Measurements from ENCODE around the gene DOCK3. TPM values are rescaled to one million over a fixed set of nuclear protein-coding genes. Genes with fewer than 3 reads are reported as not detected.

Gene DOCK3
- total RNA-seq, 3 donors from 2014 or later (not counting 1 experiment from before 2014, with no cell fraction given) = 1.4 to 2.4 (median 1.7) TPM

DNA sequence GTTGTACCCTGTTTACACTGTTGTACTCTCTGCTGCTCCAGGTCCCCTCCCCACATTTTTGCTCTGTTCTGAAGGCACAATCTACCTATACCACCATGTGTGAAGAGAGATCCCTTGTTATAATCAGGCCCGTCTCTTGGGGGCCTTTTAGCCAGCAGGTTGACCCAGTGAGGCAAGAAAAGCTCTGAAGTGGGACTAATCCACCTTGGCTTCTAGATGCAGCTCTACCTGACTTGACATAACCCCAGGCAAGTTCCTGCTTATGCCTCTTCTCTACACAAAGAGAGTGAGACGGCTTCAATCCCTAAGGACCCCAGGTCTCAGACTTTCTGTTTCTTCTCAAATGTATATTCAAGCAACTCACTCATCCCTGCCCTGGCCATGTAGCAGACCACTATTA, 653.5 kb downstream of the DOCK3 start:
- Histone ChIP-seq H3K27ac (ENCODE audit: low read length) (no peak overlapping the region), H3K36me3 (ENCODE audit: control insufficient read depth, insufficient read depth, low read length) (no peaks in the 10 kb centered on the region), H3K27me3 (ENCODE audit: control insufficient read depth, insufficient read depth, low read length) (no peaks in the 10 kb centered on the region), H3K9me3 (ENCODE audit: control insufficient read depth, insufficient read depth, low read length) (no peaks in the 10 kb centered on the region), H3K4me3 (ENCODE audit: low read length) (no peak overlapping the region), H3K4me1 (ENCODE audit: control insufficient read depth, insufficient read depth, low read length) (no peaks in the 10 kb centered on the region)
- peaks cover 3 to 7% of the 10 kb centered on the region in 2 donors for H3K27me3 Mint-ChIP-seq (ENCODE audit: low read depth in 2 of 2)
- H3K9me3 Mint-ChIP-seq = no peaks in the 10 kb centered on the region
- ATAC-seq = no peak
- DNase-seq = no peak
- no peaks in the 10 kb centered on the region for H3K4me1 Mint-ChIP-seq
- H3K27ac Mint-ChIP-seq = no peak overlapping the region
- H3K4me3 Mint-ChIP-seq = no peak overlapping the region
- intact Hi-C loops (cut with micrococcal nuclease) = no loop called here
- no peak for TF ChIP-seq CTCF (IDR thresholded peaks at IDR 0.05)
- WGBS (ENCODE audit: insufficient coverage) = 95% methylated on average over 2 of the region's 2 CpGs
- no peaks in the 10 kb centered on the region for H3K36me3 Mint-ChIP-seq

DNA sequence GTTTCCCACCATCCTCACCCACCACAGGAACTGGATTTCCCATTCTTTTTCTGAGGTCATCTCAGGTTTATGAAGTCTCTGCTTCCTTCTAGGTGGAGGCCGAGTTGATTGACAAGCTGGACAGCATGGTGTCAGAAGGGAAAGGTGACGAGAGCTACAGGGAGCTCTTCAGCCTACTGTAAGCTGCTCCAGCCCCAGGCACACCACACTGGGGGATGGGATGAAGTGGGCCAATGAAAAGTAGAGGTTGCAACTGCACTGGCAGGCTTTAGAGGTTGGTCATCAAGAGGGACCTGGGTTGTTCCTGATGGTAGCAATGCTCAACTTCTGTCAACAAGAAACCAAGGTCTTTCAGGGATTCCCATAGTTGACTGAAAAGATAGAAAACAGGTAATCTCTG, 655.3 kb downstream of the DOCK3 start:
- H3K4me1 ChIP-seq (ENCODE audit: control insufficient read depth, insufficient read depth, low read length) = no peaks in the 10 kb centered on the region
- ATAC-seq = no peak
- H3K27ac Mint-ChIP-seq = no peak overlapping the region
- no peaks in the 10 kb centered on the region for H3K27me3 ChIP-seq (ENCODE audit: control insufficient read depth, insufficient read depth, low read length)
- no peaks in the 10 kb centered on the region for H3K9me3 Mint-ChIP-seq
- intact Hi-C loops (cut with micrococcal nuclease) = no loop called here
- H3K4me3 ChIP-seq (ENCODE audit: low read length) = no peak overlapping the region
- H3K27me3 Mint-ChIP-seq (ENCODE audit: low read depth in 2 of 2) = no peaks in the 10 kb centered on the region
- no peaks in the 10 kb centered on the region for H3K36me3 Mint-ChIP-seq
- TF ChIP-seq CTCF (IDR thresholded peaks at IDR 0.05) = no peak
- H3K9me3 ChIP-seq (ENCODE audit: control insufficient read depth, insufficient read depth, low read length) = no peaks in the 10 kb centered on the region
- H3K27ac ChIP-seq (ENCODE audit: low read length) = no peak overlapping the region
- H3K4me1 Mint-ChIP-seq = no peaks in the 10 kb centered on the region
- H3K36me3 ChIP-seq (ENCODE audit: control insufficient read depth, insufficient read depth, low read length) = no peaks in the 10 kb centered on the region
- no peak overlapping the region for H3K4me3 Mint-ChIP-seq
- 96% methylated on average over 2 of the region's 2 CpGs for WGBS (ENCODE audit: insufficient coverage)
- DNase-seq = no peak

DNA sequence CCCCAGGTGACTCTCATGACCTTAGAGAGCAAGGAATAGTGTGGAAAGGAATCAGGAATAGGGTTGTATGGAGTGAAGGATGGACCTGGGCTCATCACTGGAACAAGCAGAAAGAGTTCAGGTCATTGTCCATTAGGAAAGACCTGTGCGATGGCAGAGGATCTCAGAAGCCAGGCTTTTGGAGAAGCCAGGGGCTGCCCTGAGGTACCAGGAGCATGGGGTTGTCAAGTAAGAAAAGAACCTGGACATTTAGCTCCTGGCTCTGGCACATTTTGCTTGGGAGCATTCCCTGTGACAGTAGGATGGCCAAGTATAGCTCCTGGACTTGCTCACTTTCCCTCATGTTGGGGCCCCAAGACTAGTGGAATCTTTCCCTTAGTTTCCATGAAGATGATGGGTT, 657.4 kb downstream of the DOCK3 start:
- 100% methylated on average over 1 of the region's 1 CpG for WGBS (ENCODE audit: insufficient coverage)
- Mint-ChIP-seq H3K9me3 (no peaks in the 10 kb centered on the region), H3K27me3 (ENCODE audit: low read depth in 2 of 2) (no peaks in the 10 kb centered on the region), H3K36me3 (no peaks in the 10 kb centered on the region), H3K27ac (no peak overlapping the region), H3K4me1 (no peaks in the 10 kb centered on the region), H3K4me3 (no peak overlapping the region)
- Histone ChIP-seq H3K4me3 (ENCODE audit: low read length) (no peak overlapping the region), H3K4me1 (ENCODE audit: control insufficient read depth, insufficient read depth, low read length) (no peaks in the 10 kb centered on the region), H3K9me3 (ENCODE audit: control insufficient read depth, insufficient read depth, low read length) (no peaks in the 10 kb centered on the region), H3K27me3 (ENCODE audit: control insufficient read depth, insufficient read depth, low read length) (no peaks in the 10 kb centered on the region), H3K27ac (ENCODE audit: low read length) (no peak overlapping the region), H3K36me3 (ENCODE audit: control insufficient read depth, insufficient read depth, low read length) (no peaks in the 10 kb centered on the region)
- TF ChIP-seq CTCF (IDR thresholded peaks at IDR 0.05) = no peak
- ATAC-seq (no peak), DNase-seq (no peak)
- intact Hi-C loops (cut with micrococcal nuclease) = no loop called here

GRCh38 chr3:51333021-51333420, 658.3 kb downstream of the DOCK3 start:
- intact Hi-C loops (cut with micrococcal nuclease) = no loop called here
- TF ChIP-seq CTCF (IDR thresholded peaks at IDR 0.05) = no peak
- Histone ChIP-seq H3K27me3 (ENCODE audit: control insufficient read depth, insufficient read depth, low read length) (no peaks in the 10 kb centered on the region), H3K27ac (ENCODE audit: low read length) (no peak overlapping the region), H3K4me1 (ENCODE audit: control insufficient read depth, insufficient read depth, low read length) (no peaks in the 10 kb centered on the region), H3K36me3 (ENCODE audit: control insufficient read depth, insufficient read depth, low read length) (no peaks in the 10 kb centered on the region), H3K4me3 (ENCODE audit: low read length) (no peak overlapping the region), H3K9me3 (ENCODE audit: control insufficient read depth, insufficient read depth, low read length) (no peaks in the 10 kb centered on the region)
- Mint-ChIP-seq H3K27me3 (ENCODE audit: low read depth in 2 of 2) (no peaks in the 10 kb centered on the region), H3K4me1 (no peaks in the 10 kb centered on the region), H3K27ac (no peak overlapping the region), H3K36me3 (no peaks in the 10 kb centered on the region), H3K4me3 (no peak overlapping the region), H3K9me3 (no peaks in the 10 kb centered on the region)
- ATAC-seq (no peak), DNase-seq (no peak)
- 96% methylated on average over 6 of the region's 6 CpGs for WGBS (ENCODE audit: insufficient coverage)
